ENCODE results near the gene C2orf92.
"Not testable (repeated sequence)": the region's sequence is repeated elsewhere in the genome, so short reads cannot be mapped to it uniquely, and the experiment has no call there.

The C2orf92 gene

DNA sequence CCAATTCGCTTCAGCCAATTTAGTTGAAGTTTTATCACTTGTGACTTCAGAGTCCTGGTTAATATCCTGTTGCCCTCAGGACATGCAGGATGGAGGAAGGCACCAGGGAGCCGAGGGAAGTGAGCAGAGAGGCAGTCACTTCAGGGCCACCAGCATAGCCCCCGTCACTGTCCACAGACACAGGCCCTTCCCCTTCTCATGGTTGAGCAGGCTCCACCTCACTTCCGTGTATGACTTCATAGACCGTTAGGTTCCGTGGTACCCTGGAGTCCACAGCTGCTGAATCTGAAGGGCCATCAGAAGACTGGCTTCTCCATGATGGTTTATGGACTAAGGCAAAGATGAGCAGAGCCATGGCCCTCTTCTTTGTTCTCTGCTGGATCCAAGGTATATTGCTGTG, at the start of gene C2orf92:
Gene C2orf92 (plus strand): TSS at position 266 of the 400 bp plus-strand sequence. CDS start 76 bp downstream, at position 342.
- H3K4me3 ChIP-seq: no peak within 1 kb of the TSS
- no peak within 1 kb of the TSS for H3K27ac ChIP-seq

DNA sequence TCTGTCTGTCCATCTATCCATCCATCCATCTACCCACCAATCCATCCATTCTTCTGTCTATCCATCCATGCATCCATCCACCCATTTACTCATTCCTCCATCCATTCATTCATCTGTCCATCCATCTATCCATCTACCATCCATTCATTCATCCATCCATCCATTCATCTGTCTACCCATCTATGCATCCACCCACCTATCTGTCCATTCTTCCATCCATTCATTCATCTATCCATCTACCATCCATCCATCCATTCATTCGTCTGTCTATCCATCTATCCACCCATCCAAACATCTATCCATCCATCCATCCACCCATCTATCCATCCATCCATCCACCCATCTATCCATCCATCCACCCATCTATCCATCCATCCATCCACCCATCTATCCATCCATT, 49.0 kb upstream of the C2orf92 start:
- not testable (repeated sequence) for H3K4me3 ChIP-seq

DNA sequence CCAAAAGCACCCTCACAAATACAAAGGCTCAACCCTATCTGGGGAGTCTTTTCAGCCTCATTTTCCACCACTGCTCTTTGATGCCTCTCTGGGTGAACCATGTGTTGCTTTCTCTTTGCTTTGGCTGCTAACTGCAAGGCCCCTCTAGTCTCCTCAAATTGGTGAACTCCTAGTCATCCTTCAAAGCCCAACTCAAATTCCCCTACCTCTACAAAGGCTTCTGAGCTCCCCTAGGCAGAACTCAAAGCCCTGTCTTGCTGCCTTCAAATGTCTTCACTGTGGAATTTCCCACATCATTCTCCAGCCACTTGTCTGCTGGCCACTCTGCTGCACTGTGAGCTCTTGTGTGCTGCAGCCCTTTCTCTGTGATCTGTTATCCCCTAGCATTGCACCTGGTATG, 46.5 kb upstream of the C2orf92 start:
- not testable (repeated sequence) for H3K4me3 ChIP-seq, H3K27ac ChIP-seq

More for the DNA sequence above, 49.0 kb upstream of the C2orf92 start:
- H3K27ac ChIP-seq: not testable (repeated sequence)

DNA sequence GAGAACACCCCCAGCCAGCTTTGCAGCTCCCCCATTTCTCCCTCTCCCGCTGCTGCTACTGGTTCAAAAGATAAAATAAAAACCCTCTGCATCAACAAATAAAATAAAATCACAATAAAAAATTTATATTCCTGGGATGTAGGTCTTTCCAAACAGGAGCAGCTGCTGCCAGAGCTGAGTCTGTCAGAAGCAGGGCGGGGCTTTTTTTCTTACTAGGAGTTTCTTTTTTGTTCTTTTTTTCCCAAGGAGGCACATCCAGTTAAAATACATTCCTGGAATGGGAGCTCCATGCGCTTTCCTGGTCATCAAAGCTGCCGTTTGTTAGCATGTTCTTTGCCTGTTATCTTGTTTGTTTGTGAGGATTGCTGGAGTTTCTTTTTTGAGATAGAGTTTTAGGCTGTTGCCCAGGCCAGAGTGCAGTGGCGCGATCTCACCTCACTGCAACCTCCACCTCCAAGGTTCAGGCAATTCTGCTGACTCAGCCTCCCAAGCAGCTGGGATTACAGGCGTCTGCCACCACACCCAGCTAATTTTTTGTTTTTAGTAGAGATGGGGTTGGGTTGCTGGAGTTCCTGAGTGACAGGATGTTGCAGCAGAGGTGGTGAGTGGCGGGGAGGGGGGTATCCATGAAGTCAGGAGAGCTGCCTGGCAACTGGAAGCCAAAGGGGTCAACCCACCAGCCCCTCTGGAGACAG, 44.0 kb upstream of the C2orf92 start:
- not testable (repeated sequence) for H3K27ac ChIP-seq, H3K4me3 ChIP-seq

DNA sequence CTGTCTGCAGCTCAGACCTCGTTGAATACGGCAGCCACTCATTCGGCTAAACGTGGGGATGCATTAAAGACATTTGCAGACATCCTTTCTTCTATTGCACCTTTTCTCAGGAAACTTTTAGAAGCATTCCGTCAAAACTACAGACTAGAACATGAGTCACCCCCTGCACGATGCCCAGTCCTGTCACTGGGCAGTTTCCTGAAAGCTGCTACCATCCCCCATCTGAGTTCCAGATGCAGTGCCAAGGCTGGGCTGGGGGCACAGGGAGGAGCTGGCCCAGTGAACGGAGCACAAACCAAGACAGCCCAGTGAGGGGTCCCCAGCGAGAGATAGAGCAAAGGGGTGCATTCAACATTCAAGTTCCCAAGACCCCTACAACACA, 43.5 kb upstream of the C2orf92 start:
- not testable (repeated sequence) for H3K27ac ChIP-seq, H3K4me3 ChIP-seq

DNA sequence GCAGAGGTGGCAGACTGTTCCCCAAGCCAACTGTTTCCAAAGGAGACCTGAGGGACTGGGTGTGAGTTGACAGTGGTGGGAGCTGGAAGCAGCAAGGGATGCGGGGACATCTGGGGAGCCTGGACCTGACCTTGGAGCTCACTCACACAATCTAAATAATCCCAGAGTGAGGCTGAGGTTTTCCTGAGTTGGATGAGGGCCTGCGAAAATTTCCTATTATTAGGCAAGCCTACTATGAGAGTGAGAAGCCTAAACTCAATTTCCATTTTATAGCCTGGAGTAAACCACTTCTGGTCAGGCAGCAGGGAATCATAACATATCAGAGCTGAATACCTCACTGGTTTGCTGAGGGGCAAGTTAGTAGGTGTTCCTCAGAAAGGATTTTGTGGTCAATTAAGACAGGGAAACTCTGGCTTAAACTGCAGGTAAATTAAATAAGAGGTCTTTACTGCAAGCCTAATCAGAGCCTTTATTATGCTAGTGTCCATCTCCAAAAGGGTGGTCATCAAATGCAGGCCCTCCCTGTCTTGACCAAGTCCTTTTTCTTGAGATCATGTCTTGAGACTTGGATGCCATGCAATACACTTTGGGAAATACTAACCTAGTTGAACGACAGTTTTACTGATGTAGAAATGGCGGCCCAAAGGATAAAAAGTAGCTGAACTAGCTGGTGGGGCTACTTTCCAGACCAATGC, 25.3 kb upstream of the C2orf92 start:
- Histone ChIP-seq H3K27ac (peak overlapping the region in 3 of 21 experiments; percentile 88 to 97 (median 95)), H3K4me3 (no peak overlapping the region)

DNA sequence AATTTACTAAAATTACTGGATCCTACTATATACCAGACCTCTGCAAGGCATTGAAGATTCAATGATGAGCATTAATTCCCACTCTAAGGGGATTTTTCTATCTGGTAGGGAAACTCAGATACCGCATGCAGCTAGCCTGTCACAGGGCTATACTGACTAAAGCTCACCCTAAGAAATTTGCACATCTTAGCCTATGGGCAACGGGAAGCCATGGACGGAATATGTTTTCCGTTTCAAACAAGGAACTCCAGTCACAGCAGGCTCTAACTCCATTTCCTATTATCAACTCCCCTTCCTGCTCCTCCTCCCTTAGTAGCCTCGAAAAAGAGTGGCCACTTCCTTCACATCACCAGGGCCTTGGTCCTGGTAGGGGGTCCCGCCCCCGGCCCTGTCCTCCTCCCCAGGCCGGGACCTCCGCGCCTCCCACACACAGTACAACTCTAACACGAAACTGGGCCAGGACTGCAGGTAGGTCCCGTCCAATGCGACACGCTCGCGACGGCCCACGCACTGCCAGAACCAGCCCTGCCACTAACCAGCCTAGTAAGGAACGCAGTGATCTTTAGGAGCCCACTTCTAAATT, 24.3 kb upstream of the C2orf92 start:
- peak overlapping the region; percentile 79 to 97 (median 88) for H3K4me3 ChIP-seq
- peak overlapping the region; percentile 31 to 98 (median 94) for H3K27ac ChIP-seq

DNA sequence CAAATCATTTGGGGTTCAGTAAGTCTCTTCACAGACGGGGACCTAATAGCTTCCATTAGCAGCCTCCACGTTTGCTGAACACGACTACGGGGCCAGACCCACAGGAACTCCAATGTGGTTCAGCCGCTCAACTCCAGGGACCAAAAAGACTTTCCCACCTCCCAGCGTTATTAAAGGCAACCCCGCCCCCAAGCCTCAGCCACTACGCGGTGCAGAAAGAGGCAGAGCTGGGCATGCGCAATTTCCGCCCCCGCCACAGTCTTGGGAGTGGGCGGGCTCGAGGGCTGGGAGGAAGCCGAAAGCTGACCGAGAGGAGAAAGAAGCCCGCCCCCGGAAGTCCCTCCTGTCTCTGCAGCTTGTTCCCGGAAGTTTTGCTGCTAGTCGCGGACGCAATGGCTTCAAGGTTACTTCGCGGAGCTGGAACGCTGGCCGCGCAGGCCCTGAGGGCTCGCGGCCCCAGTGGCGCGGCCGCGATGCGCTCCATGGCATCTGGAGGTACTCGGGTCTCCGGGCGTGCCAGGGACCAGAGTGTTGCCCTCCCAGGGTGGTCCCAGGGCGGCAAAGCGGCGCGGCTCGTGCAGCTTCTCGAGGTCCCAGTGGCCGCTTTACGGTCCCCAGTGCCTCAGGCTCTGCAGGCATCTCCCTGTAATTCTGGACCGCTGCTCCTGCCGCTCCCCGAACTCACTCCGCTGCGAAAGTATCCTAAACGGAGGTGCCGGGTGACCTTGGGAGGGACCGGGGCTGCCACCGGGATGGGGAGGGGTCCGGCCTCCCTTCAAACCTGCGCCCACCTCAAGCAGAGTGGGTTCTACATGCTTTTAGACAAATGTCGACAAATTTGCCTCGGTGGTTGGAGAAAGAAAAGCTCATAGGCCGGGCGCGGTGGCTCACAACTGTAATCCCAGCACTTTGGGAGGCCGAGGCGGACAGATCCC, 23.6 kb upstream of the C2orf92 start, which contains the start of gene COX5B:
Gene COX5B (plus strand): TSS at position 368 of the 935 bp plus-strand sequence. CDS start 25 bp downstream, at position 393.
- H3K27ac ChIP-seq: peak within 1 kb of the TSS; percentile 78 to 98 (median 95)
- peak within 1 kb of the TSS; percentile 79 to 97 (median 88) for H3K4me3 ChIP-seq

DNA sequence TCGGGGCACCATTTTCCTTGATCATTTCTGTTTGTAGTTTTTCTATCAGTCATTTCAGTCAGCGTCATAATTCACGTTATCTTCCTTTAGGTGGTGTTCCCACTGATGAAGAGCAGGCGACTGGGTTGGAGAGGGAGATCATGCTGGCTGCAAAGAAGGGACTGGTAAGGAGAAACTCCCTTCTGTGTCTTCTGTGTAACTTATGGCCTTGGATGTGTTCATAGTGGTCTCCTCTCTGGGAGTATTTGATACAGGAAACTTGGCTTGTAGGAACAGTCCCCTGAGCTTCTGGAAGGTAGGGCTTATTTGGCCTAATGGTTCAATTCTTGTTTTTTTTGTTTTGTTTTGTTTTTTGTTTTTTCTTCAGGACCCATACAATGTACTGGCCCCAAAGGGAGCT, 22.5 kb upstream of the C2orf92 start:
- Histone ChIP-seq H3K27ac (peak overlapping the region in 11 of 21 experiments; percentile 88 to 98 (median 94)), H3K4me3 (peak overlapping the region; percentile 79 to 97 (median 88))

DNA sequence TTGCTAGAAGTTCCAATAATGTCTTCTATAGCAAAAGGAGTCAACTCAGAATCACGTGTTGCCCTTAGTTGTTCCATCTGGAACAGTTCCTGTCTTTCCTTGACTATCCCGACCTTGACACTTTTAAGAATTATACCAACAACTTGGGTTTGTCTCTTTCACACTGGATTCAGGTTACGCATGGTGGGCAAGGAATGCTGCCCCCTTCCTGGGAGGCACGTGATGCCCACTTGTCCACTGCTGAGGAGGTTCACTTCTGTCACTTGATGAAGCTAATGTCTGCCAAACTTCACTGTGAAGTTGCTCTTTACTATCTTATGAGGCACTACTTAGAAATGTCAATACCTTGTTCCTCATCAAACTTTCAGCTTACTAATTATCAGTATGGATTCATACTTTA, 18.4 kb upstream of the C2orf92 start:
- Histone ChIP-seq H3K4me3 (no peak overlapping the region), H3K27ac (no peak overlapping the region)

DNA sequence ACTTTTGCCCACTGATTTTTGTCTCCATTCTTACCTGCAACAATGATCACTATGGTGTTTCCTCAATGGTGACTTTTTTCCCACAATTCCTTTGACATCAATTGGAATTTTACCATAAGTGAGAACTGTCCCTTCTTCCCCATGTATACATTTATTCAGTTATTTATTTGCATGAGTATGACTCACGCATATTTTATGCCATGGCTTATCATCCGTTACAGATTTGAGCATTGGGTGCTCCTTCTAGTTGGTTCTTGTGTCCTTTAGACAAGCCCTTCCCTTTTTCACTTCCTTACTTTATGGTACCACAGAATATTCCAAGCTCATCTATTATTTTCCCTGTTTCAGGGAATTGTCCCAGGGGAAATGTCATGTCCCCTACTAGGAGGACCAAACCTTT, 16.0 kb upstream of the C2orf92 start:
- no peak overlapping the region for H3K4me3 ChIP-seq
- no peak overlapping the region for H3K27ac ChIP-seq

DNA sequence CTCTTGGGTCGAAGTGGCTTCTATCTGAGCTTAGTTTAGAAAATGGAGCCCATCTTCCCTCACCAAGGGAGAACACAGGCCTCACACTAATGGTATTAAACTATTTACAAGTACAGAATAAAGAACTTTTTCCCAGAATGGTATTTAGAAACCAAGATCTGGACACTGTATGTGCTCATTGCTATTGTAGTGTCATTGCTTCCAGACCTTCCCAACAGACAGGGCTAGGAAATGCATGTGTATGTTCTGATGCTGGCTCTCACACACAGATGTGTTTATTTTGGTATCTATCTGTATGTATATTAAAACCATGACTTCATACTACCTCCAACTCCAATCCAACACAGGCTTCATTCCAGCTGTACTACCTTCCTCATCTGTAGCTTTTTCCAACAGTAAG, 15.6 kb upstream of the C2orf92 start:
- no peak overlapping the region for H3K27ac ChIP-seq
- H3K4me3 ChIP-seq: no peak overlapping the region

DNA sequence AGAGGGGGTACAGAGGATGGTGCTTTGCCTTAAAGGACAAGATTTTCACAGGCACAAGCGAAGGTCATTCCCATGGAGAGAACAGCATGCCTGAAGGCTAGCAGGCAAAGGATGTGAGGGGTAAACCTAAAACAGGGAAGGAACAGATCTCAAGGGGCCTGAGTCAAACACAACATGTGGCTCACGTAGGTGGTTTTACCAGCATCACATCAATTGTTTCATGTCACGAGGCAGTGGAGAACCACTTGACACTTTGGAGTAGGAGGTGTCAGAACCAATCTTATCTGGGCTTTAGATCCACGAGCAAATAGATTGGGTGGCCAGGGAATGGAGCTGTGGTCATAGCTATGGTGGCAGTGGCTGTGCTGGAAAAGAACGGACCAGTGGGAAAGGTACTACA, 15.2 kb upstream of the C2orf92 start:
- Histone ChIP-seq H3K27ac (no peak overlapping the region), H3K4me3 (no peak overlapping the region)

DNA sequence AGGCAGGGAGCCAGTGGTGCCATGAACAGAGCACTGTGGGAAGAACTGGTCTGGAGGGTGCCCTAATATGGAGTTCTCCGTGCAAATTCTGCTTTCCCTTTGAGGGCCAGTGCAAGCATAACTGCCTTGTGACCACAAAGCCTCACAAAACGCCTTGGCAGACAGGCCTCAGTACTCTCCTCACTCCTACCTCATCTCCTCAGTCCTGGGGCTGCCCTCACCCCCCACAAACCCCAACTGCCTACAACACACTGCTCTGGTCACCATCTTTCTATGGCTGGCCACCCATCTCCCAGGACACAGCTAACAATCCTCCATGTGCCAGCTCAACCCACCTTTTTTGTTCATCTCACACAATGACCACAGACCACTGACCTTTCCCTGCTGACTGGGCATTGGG, 14.7 kb upstream of the C2orf92 start:
- no peak overlapping the region for H3K4me3 ChIP-seq
- no peak overlapping the region for H3K27ac ChIP-seq

DNA sequence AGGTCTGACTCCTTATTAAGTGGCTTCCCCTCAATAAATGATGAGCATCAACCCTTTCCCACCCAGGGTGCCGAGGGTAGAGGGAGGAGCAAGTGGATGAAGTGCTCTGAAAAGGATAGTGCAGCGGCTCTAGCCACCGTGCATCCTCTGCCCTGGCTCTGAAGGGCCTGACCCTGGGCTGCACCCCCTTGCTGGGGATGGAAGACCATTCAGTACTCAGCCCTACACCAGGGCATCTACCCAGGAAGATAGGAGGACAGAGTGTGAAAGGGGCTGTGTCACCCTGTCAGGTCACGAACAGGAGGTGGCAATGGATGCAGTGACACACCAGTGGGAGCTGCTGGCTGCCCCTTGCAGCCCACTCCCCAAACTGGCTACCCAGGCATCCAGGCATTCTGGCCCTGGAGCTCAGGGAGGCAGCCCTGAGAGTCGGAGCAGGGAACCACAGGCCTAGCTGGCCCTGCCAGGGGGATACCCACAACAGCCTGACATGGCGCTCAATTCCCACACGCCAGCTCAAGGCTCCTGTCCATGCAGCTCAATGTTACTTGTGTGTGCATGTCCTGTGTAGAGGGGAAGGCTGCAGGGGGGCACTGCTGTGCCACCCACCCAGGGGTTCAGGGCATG, 13.3 kb upstream of the C2orf92 start:
- H3K4me3 ChIP-seq: no peak overlapping the region
- H3K27ac ChIP-seq: no peak overlapping the region

DNA sequence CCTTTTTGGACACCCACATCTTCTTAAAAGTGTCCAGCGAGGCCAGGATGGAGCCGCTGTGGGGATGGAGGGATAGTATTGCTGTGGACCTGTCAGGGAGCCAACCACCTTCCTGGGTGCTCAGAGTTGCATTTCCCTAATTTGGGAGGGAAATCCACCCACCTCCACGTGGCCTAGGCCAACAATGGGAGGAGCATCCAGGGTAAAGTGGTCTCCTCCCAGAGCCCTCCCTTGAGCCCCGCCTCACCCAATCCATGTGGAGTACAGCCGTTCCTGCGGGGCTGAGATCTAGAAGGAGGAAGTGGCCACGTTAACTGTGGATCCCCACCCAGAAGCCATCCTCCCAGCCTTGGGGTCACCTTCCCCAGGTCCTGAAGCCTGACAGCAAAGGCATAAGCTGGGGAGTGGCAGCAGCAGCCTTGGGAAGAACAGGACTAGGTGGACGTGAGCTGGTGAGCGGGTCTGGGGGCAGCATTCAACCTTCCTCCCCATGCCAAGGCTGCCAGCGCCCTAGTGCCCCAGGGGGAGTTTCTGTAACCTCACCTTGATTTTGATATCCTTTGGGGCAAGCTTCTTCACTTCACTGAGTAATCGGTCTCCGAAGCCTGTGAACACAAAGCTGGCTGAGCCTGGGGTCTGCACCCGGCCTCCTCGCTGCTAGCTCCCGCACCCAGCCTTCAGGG, 12.5 kb upstream of the C2orf92 start:
- Histone ChIP-seq H3K27ac (no peak overlapping the region), H3K4me3 (no peak overlapping the region)

DNA sequence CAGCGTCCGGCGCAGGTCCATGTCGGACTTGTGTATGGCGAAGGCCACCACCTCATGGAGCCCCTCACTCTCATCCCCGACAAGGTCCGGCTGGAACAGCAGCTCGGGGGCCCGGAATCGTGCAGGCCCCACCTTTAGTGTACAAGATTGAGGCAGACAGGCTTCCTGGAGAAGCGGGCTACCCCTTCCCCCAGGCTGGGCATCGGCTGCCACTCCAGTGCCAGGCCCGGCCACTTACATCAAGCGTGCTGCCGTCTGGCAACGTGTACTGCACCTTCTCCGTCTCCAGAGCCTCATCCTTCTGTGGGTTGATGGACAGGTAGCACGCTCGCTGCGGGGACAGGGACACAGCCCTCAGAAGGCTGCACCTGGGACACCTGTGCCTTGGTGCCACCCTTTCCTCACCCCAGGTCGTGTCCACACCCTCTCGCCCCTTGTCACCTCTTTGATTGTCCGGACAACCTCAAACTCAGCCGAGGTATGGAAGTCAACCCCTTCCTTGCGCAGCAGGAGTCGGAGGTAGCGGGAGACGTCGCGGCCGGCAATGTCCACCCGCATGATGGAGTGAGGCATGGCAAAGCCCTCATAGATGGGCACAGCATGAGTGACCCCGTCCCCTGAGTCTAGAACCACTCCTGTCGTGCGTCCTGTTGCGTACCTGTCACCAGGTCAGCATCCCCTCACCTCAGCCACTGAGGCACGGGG, 11.4 kb upstream of the C2orf92 start:
- no peak overlapping the region for H3K4me3 ChIP-seq
- no peak overlapping the region for H3K27ac ChIP-seq

DNA sequence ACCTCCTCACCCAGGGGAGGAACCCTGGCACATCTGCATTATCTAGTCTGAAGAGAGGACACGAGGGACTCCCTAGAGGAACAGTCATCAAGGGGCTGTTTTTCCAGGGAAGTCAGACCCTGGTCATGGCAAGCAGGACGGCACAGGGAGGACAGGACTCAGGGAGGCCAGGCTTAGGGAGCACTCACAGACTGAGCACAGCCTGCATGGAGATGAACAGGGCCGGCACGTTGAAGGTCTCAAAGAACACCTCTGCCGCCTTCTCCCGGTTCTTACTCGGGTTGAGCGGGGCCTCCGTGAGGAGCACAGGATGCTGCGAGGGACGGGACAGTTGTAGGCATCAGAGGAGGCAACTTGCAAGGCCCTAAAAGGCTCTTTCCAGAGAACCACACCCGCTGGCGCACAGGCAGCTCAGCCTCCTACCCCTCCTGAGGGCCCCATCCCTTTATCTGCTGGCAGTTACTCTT, 10.8 kb upstream of the C2orf92 start:
- H3K27ac ChIP-seq: no peak overlapping the region

More for the DNA sequence above, 10.8 kb upstream of the C2orf92 start:
- no peak overlapping the region for H3K4me3 ChIP-seq
